ENCODE data around the gene C1S.

DNA sequence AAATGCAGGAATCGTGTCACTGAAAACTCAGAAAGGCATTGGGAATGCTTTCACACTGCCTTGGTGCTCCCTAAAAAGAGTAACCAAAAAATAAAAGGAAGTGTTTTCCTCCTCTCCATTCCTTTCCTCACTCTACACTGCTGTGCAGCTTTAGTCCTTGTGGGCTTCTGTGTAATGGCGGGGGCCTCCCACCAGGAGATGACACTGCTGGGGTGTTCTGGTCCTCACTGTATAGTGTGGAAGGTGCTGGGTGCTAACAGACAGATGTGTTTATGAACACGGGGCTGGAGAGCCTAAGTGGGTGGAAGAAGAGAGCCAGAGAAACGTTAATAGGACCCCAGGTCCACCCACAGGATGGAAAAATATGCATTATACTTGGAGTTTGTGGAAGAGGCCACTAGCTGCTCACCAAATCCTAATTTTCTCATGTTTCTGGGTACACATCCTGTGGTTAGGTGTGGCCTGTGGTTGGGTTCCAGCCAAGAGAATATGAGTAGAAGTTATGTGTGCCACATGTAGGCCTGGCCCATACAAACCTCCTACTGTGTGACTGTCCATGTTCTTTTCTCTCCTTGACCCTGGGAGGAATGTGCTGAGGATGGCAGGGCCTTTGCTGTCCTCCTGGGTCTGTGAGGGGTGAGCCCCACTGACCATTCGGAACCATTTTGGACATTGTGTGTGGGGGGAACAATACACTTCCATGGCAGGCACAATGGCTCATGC, 14.0 kb upstream of the C1S start:
- TF ChIP-seq RAD51 (IDR thresholded peaks at IDR 0.05; ENCODE audit: borderline replicate concordance, low read depth) = no peak
- no peak for TF ChIP-seq ZBTB49 (CRISPR knock-in tag; IDR thresholded peaks at IDR 0.05; ENCODE audit: borderline replicate concordance)
- TF ChIP-seq CEBPG (CRISPR knock-in tag; IDR thresholded peaks at IDR 0.05) = no peak
- TF ChIP-seq CEBPG (tag; conservative IDR thresholded peaks at IDR 0.05 in 1 of 2, IDR thresholded peaks at IDR 0.05 in 1 of 2) = no peak
- TF ChIP-seq, protein P1, sequence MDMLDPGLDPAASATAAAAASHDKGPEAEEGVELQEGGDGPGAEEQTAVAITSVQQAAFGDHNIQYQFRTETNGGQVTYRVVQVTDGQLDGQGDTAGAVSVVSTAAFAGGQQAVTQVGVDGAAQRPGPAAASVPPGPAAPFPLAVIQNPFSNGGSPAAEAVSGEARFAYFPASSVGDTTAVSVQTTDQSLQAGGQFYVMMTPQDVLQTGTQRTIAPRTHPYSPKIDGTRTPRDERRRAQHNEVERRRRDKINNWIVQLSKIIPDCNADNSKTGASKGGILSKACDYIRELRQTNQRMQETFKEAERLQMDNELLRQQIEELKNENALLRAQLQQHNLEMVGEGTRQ (CRISPR knock-in tag; IDR thresholded peaks at IDR 0.05) = no peak

All from K562 (cell line).